ENCODE results near the gene NAAA. TPM values are rescaled to one million over a fixed set of nuclear protein-coding genes. Genes with fewer than 3 reads are reported as not detected.

The NAAA gene
- total RNA-seq, 2 donors from 2014 or later, result 1.7 TPM

DNA sequence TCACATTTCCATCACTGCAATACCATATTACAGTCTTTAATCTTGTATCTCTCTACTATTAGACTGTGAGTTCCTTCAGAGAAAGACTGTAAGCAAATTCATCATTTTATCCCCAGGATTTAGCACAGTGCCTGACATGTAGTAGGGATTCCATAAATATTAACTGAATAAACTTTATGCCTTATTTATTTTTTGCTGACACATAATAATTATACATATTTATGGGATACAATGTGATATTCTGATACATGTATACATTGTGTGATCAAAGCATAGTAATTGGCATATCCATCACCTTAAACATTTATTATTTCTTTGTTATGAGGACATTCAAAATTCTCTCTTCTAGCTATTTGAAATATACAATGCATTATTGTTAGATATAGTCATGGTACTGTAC lies 42.3 kb downstream of the NAAA start:
- no peak overlapping the region for H3K4me3 ChIP-seq (ENCODE audit: low read length)
- no peak for DNase-seq
- no peaks in the 10 kb centered on the region for H3K4me1 Mint-ChIP-seq
- peaks cover 26% of the 10 kb centered on the region for H3K9me3 Mint-ChIP-seq
- H3K36me3 ChIP-seq (ENCODE audit: control insufficient read depth, insufficient read depth, low read length), result no peaks in the 10 kb centered on the region
- H3K4me1 ChIP-seq (ENCODE audit: control insufficient read depth, insufficient read depth, low read length), result no peaks in the 10 kb centered on the region
- TF ChIP-seq, protein P1, sequence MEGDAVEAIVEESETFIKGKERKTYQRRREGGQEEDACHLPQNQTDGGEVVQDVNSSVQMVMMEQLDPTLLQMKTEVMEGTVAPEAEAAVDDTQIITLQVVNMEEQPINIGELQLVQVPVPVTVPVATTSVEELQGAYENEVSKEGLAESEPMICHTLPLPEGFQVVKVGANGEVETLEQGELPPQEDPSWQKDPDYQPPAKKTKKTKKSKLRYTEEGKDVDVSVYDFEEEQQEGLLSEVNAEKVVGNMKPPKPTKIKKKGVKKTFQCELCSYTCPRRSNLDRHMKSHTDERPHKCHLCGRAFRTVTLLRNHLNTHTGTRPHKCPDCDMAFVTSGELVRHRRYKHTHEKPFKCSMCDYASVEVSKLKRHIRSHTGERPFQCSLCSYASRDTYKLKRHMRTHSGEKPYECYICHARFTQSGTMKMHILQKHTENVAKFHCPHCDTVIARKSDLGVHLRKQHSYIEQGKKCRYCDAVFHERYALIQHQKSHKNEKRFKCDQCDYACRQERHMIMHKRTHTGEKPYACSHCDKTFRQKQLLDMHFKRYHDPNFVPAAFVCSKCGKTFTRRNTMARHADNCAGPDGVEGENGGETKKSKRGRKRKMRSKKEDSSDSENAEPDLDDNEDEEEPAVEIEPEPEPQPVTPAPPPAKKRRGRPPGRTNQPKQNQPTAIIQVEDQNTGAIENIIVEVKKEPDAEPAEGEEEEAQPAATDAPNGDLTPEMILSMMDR (conservative IDR thresholded peaks at IDR 0.05), result no peak
- no peaks in the 10 kb centered on the region for H3K36me3 Mint-ChIP-seq (ENCODE audit: low read depth)
- no peaks in the 10 kb centered on the region for H3K27me3 ChIP-seq (ENCODE audit: control insufficient read depth, insufficient read depth, low read length, poor library complexity, severe bottlenecking)
- no peak overlapping the region for H3K27ac ChIP-seq (ENCODE audit: low read depth, low read length)
- no peak overlapping the region for H3K27ac Mint-ChIP-seq
- H3K27me3 Mint-ChIP-seq (ENCODE audit: insufficient read depth), result no peaks in the 10 kb centered on the region
- H3K4me3 Mint-ChIP-seq, result no peak overlapping the region
- no peak overlapping the region for H3K9ac ChIP-seq (ENCODE audit: extremely low read depth, low read length, poor library complexity, severe bottlenecking)
- H3K9me3 ChIP-seq (ENCODE audit: control insufficient read depth, low read length), result peaks cover 8% of the 10 kb centered on the region

DNA sequence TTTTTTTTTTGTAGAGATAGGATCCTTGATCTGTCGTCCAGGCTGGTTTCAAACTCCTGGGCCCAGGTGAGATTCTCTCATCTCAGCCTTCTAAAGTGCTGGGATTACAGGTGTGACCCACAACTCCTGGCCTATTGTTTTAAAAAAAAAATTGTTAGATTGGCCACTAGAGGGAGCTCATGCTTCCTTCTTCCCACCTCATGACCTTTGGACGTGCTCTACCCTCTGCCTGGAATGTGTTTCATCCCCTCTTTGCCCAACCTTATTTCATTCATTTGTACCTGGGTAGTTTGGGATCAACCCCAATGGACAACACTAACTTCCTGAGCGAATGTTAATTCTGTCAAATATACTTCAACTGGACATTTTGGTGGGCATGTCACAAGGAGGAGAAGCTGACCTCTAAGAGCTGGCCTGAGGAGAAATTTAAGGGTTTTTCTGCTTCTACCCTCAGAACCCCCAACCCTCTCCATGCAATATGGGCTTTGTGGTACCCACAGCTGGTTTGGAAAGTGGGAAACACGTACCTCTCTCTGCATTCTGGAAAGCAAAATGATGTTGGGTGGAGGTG lies 45.0 kb downstream of the NAAA start:
- Histone ChIP-seq H3K9me3 (ENCODE audit: control insufficient read depth, low read length) (peaks cover 8% of the 10 kb centered on the region), H3K36me3 (ENCODE audit: control insufficient read depth, insufficient read depth, low read length) (no peaks in the 10 kb centered on the region), H3K27me3 (ENCODE audit: control insufficient read depth, insufficient read depth, low read length, poor library complexity, severe bottlenecking) (no peaks in the 10 kb centered on the region), H3K4me1 (ENCODE audit: control insufficient read depth, insufficient read depth, low read length) (no peaks in the 10 kb centered on the region), H3K4me3 (ENCODE audit: low read length) (no peak overlapping the region), H3K27ac (ENCODE audit: low read depth, low read length) (no peak overlapping the region), H3K9ac (ENCODE audit: extremely low read depth, low read length, poor library complexity, severe bottlenecking) (no peak overlapping the region)
- Mint-ChIP-seq H3K4me3 (no peak overlapping the region), H3K9me3 (peaks cover 26% of the 10 kb centered on the region), H3K36me3 (ENCODE audit: low read depth) (no peaks in the 10 kb centered on the region), H3K27me3 (ENCODE audit: insufficient read depth) (no peaks in the 10 kb centered on the region), H3K27ac (no peak overlapping the region), H3K4me1 (no peaks in the 10 kb centered on the region)
- DNase-seq, result peak; percentile 60
- 57 to 64% methylated on average over 4 of the region's 4 CpGs for WGBS, 2 experiments (ENCODE audit: insufficient coverage in 1 of 2, insufficient read length in 1 of 2)
- TF ChIP-seq, protein P1 (conservative IDR thresholded peaks at IDR 0.05), result peak; percentile 83

DNA sequence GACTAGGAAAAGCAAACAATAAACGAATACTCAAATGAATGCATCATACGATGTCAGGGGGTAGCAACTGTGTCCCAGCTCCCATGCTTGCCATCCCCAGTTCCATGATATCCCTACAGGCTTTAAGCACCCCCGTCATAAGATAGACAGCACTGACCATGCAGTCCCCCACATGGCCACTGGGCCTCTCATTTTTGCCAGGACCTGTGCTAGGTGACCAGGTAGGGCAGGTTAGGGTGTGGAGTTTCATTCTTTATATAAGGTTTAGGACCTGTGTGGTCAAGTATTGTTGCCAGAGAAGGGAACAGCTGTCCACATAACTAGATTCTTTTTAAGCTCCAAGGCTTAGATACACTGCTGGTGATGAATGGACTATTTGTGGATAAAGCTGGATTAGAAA lies 48.3 kb downstream of the NAAA start:
- peak; percentile 79 for DNase-seq
- no peaks in the 10 kb centered on the region for H3K4me1 Mint-ChIP-seq
- Histone ChIP-seq H3K4me1 (ENCODE audit: control insufficient read depth, insufficient read depth, low read length) (no peaks in the 10 kb centered on the region), H3K27me3 (ENCODE audit: control insufficient read depth, insufficient read depth, low read length, poor library complexity, severe bottlenecking) (no peaks in the 10 kb centered on the region), H3K9ac (ENCODE audit: extremely low read depth, low read length, poor library complexity, severe bottlenecking) (no peak overlapping the region), H3K36me3 (ENCODE audit: control insufficient read depth, insufficient read depth, low read length) (no peaks in the 10 kb centered on the region), H3K4me3 (ENCODE audit: low read length) (no peak overlapping the region), H3K9me3 (ENCODE audit: control insufficient read depth, low read length) (no peaks in the 10 kb centered on the region), H3K27ac (ENCODE audit: low read depth, low read length) (no peak overlapping the region)
- H3K4me3 Mint-ChIP-seq, result no peak overlapping the region
- WGBS, 2 experiments (ENCODE audit: insufficient coverage in 1 of 2, insufficient read length in 1 of 2), result 79 to 83% methylated on average over 2 to 3 of the region's 3 CpGs
- H3K9me3 Mint-ChIP-seq, result peaks cover 9% of the 10 kb centered on the region
- TF ChIP-seq, protein P1 (conservative IDR thresholded peaks at IDR 0.05), result peak; percentile 64
- no peaks in the 10 kb centered on the region for H3K36me3 Mint-ChIP-seq (ENCODE audit: low read depth)
- H3K27me3 Mint-ChIP-seq (ENCODE audit: insufficient read depth), result no peaks in the 10 kb centered on the region
- H3K27ac Mint-ChIP-seq, result no peak overlapping the region

Measured in endodermal cell (in vitro differentiated cells).